Right cardiac atrium (tissue), 5 donors: ENCODE data around the gene GALNT16. TPM values are rescaled to one million over a fixed set of nuclear protein-coding genes. Genes with fewer than 3 reads are reported as not detected.

ENCODE experiments used
- ATAC-seq, 2 donors: fragments of 200-7000 bp; cut with Tn5 transposase; one replicate each; pipeline versions ENCODE4 v1.8.0 to v1.9.1; 2020; ENCODE audit warnings: moderate library complexity in 2 of 2, mild to moderate bottlenecking in 1 of 2
- DNase-seq, 3 donors: peaks; one replicate each; pipeline ENCODE4 v3.0.0-alpha.2; 2020
- H3K27ac ChIP-seq: one replicate; pipeline ENCODE4 v1.5.1; 2013; ENCODE audit warnings: mild to moderate bottlenecking, low read length, control low read depth, moderate library complexity
- H3K27me3 ChIP-seq: one replicate; pipeline ENCODE4 v1.6.1; 2013; ENCODE audit not compliant: control insufficient read depth, insufficient read depth
- H3K4me1 ChIP-seq: one replicate; pipeline ENCODE4 v1.6.1; 2013; ENCODE audit warnings: low read length; ENCODE audit not compliant: control insufficient read depth, insufficient read depth
- H3K4me3 ChIP-seq: one replicate; pipeline ENCODE4 v1.5.1; 2013; ENCODE audit warnings: low read length, control low read depth
- H3K9me3 ChIP-seq: one replicate; pipeline ENCODE4 v1.6.1; 2013; ENCODE audit warnings: low read length; ENCODE audit not compliant: control insufficient read depth
- WGBS: extraction: QIAGEN DNeasy Blood & Tissue Kit; methylation state at CpG from one replicate; pipeline ENCODE4 v1.1.7; 2013; 5-methylcytosine and 5-hydroxymethylcytosine counted together
- intact Hi-C, 4 donors: fragments of 100-400 bp; cut with DNase I; formaldehyde crosslinking; loops; one replicate each; pipeline versions ENCODE4 v1.11.0 to v1.14.0; 2022 to 2023
- polyA plus RNA-seq: library from polyadenylated mRNA; stranded (reverse); fragments of 200-250 nt; gene quantifications from one replicate; pipeline ENCODE4 v1.2.3, GENCODE V29; 2013
- total RNA-seq, 4 donors: library from RNA; stranded (reverse); fragmentation: NEBNext Ultra II Directional; extraction: Animal tissue kit (Norgen Biotek cat#: 25700); gene quantifications; one replicate each; pipeline ENCODE4 v1.2.1, GENCODE V29; 2021
- donor health status: healthy with polysubstance abuse.
- donor health status: DM: no; HTN: yes; CAD: no.
- donor health status: DM: no; HTN: no; CAD: no.
- donor health status: DM: no; HTN: yes; CAD: no; lungs with severe emphysema.
- donor health status: DM: yes; HTN: yes; CAD: no.

The GALNT16 gene
- total and polyA plus RNA-seq, 5 donors = 24.3 to 50.9 (median 33.5) TPM

DNA sequence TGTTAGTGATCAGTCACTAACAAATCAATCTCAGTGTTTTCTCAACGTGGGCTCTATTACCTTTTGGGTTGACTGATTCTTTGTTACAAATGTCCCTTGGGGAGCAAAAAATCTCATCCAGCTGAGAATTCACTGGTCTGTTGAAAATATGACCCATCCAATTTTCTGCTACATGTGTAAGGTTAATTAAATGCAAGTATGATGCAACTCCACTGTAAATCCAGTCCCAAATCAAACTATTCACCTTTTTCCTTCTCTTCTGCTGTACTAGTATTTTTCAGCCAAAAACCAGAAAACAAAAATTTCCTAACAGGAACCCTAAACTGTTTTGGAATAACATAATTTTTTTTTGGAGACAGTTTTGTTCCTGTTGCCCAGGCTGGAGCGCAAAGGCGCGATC lies 136.0 kb downstream of the GALNT16 start:
- no peak for ATAC-seq
- Histone ChIP-seq H3K4me3 (no peak overlapping the region), H3K27ac (no peak overlapping the region), H3K27me3 (no peaks in the 10 kb centered on the region), H3K4me1 (peaks cover 12% of the 10 kb centered on the region), H3K9me3 (no peaks in the 10 kb centered on the region)
- WGBS = 89% methylated on average over 4 of the region's 4 CpGs
- intact Hi-C loops = no loop called here
- DNase-seq = no peak

DNA sequence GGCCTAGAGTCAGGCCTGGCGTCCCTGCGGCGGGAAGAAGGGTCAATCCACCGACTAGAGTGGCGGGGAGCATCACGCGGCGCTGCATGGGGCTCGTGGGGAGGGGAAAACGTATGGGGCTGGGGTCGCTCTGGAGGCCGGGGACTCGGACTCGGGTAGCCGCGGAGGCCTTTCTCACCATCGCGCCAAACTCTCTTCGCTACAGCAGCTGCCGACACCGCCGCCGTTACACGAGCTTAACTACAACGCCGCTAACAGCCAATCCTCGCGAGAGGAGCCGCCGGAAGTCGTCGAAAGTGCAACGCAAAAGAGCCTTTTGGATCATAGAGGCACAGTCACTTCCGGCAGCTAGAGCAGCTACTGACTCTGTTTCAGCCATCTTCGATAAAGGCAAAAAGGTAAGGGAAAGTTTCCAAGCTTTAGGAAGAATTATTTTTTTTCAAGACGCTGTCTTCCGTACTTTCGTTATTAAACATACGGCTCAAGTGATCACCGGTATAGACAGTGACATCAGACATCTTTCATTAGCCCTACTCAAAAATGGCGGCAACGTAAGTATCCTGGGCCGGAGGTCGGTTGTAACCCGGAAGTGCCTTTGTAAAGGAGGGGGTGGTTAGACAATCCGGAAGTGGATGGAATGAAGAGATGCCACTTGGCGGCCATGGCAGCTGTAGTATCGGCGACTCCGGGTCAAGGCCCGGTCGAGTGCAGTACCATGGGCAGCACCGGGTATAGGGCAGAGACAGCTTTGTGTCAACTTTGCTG lies 138.3 kb downstream of the GALNT16 start, which contains the start of the genes ERH and SLC39A9:
Gene ERH, minus strand, starts transcription at position 247 of the 765 bp plus-strand sequence. Its CDS starts 66 bp downstream, at position 181.
Gene SLC39A9, plus strand, starts transcription at position 640 of the 765 bp plus-strand sequence. CDS start 678 bp downstream, outside the sequence.
- Histone ChIP-seq H3K4me1 (peaks cover 10% of the 10 kb centered on the region), H3K27me3 (no peaks in the 10 kb centered on the region), H3K27ac (peak within 1 kb of the TSS; percentile 71), H3K4me3 (peak within 1 kb of the TSS; percentile 72), H3K9me3 (no peaks in the 10 kb centered on the region)
- WGBS = under 1% methylated on average over 53 of the region's 53 CpGs
- peak; percentile 96 to 98 (median 98) for DNase-seq
- intact Hi-C loops = no loop called here
- ATAC-seq = peak; percentile 98

DNA sequence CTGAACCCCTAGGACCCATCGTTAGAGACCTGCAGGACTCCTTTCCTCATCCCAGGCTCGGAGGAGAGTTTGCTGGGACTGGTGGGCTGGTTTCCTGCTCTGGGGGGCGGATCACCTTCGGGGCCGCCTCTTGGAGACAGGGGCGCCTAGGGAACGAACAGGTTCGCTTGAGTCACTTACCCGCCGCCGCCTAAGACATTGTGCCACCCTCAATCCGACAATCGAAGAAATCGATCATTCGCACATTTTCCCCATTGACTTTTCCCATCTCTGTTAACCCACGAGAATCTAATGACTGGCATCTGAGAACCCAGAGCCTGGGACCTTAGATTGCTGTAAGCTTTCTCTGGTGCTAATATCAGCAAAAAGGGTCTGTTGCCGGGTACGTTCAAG lies 138.9 kb downstream of the GALNT16 start:
- Histone ChIP-seq H3K4me1 (peaks cover 10% of the 10 kb centered on the region), H3K9me3 (no peaks in the 10 kb centered on the region), H3K27ac (peak overlapping the region; percentile 66), H3K4me3 (peak overlapping the region; percentile 72), H3K27me3 (no peaks in the 10 kb centered on the region)
- ATAC-seq (no peak), DNase-seq (no peak)
- intact Hi-C loops = no loop called here
- under 1% methylated on average over 18 of the region's 18 CpGs for WGBS

GRCh38 chr14:69399750-69400149 lies 139.8 kb downstream of the GALNT16 start:
- WGBS = 92% methylated on average over 8 of the region's 8 CpGs
- intact Hi-C loops = no loop called here
- DNase-seq (peak in 1 of 3 donors; percentile 51), ATAC-seq (no peak)
- Histone ChIP-seq H3K4me3 (peak overlapping the region; percentile 72), H3K27ac (no peak overlapping the region), H3K4me1 (peaks cover 12% of the 10 kb centered on the region), H3K27me3 (no peaks in the 10 kb centered on the region), H3K9me3 (no peaks in the 10 kb centered on the region)

- WGBS = 86% methylated on average over 6 of the region's 6 CpGs
- no peak for ATAC-seq
- intact Hi-C loops = no loop called here
- Histone ChIP-seq H3K4me1 (peaks cover 12% of the 10 kb centered on the region), H3K27ac (no peak overlapping the region), H3K27me3 (no peaks in the 10 kb centered on the region), H3K4me3 (peak overlapping the region; percentile 2), H3K9me3 (no peaks in the 10 kb centered on the region)
- no peak for DNase-seq
Measured at GRCh38 chr14:69400154-69400553, 140.2 kb downstream of the GALNT16 start.

DNA sequence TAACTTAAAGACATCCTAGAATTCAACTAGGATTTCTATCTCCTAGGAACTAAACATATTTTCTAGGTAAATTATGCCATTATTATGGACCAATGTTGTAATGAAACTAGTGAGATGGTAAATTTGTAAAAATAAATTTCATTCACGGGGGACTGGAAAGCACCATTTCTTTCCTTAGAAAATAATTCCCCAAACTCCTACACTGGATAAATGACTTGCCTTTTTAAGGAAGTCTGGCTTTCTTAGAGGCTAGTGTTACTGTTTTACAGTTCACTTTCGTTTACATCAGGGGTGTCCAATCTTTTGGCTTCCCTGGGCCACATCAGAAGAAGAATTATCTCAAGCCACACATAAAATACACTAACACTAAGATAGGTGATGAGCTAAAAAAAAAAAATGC lies 141.9 kb downstream of the GALNT16 start:
- no peak for ATAC-seq
- DNase-seq = no peak
- peaks cover 12% of the 10 kb centered on the region for H3K4me1 ChIP-seq
- no peaks in the 10 kb centered on the region for H3K27me3 ChIP-seq
- no peak overlapping the region for H3K4me3 ChIP-seq
- no peak overlapping the region for H3K27ac ChIP-seq
- H3K9me3 ChIP-seq = no peaks in the 10 kb centered on the region
- 75% methylated on average over 2 of the region's 2 CpGs for WGBS
- intact Hi-C loops = no loop called here

GRCh38 chr14:69404478-69404877 lies 144.5 kb downstream of the GALNT16 start:
- ATAC-seq (no peak), DNase-seq (no peak)
- Histone ChIP-seq H3K9me3 (no peaks in the 10 kb centered on the region), H3K4me3 (no peak overlapping the region), H3K4me1 (peaks cover 7% of the 10 kb centered on the region), H3K27ac (no peak overlapping the region), H3K27me3 (no peaks in the 10 kb centered on the region)
- intact Hi-C loops = no loop called here
- 95% methylated on average over 3 of the region's 3 CpGs for WGBS

GRCh38 chr14:69404883-69405282 lies 144.9 kb downstream of the GALNT16 start:
- Histone ChIP-seq H3K4me3 (no peak overlapping the region), H3K9me3 (no peaks in the 10 kb centered on the region), H3K4me1 (peaks cover 5% of the 10 kb centered on the region), H3K27ac (no peak overlapping the region), H3K27me3 (no peaks in the 10 kb centered on the region)
- intact Hi-C loops = no loop called here
- WGBS = 90% methylated on average over 5 of the region's 5 CpGs
- ATAC-seq (no peak), DNase-seq (no peak)

DNA sequence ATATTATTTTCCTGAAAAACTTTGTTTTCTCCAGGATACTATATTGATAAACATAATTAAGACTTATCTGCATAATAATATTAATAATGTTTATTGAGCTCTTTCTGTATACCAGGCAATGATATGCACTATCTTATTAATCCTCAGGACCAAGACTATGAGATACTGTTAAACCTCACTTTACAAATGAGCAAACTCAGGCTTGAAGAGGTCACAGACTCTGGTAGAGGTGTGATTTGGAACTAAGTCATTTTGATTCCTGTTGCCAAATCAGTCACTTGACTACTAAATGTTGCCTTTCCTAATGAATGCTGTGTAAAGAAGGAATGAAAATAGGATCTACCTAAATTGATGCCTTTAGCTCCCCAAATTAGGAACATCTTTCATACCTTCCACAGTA lies 145.8 kb downstream of the GALNT16 start:
- peaks cover 5% of the 10 kb centered on the region for H3K4me1 ChIP-seq
- no peaks in the 10 kb centered on the region for H3K27me3 ChIP-seq
- ATAC-seq (no peak), DNase-seq (no peak)
- no peak overlapping the region for H3K27ac ChIP-seq
- intact Hi-C loops = no loop called here
- no peak overlapping the region for H3K4me3 ChIP-seq
- H3K9me3 ChIP-seq = no peaks in the 10 kb centered on the region
